K562 (cell line): ENCODE measurements around the gene ITGB5. TPM values are rescaled to one million over a fixed set of nuclear protein-coding genes. Genes with fewer than 3 reads are reported as not detected.

Experiments used
- ATAC-seq: fragments of 200-7000 bp; cut with Tn5 transposase; 3 replicates; pipeline ENCODE4 v1.9.1; 2020; ENCODE audit warnings: moderate library complexity
- BruUV-seq: library from RNA; stranded (reverse); fragments of 400-500 nt; replicated peaks from 2 replicates; lab custom pipeline; 2021; lab: Mats Ljungman, UMichigan
- CTCF ChIA-PET: fragments of 300-600 bp; formaldehyde crosslinking; extraction: SDS; loops from one replicate; lab custom pipeline; 2021; ENCODE audit warnings: low intra/inter-chr PET ratio; lab: Yijun Ruan, JAX
- POLR2A ChIA-PET: fragments of 300-600, 350-650 bp; sonication (Branson Sonifier 250); formaldehyde crosslinking; extraction: SDS; loops from one replicate; lab custom pipeline; 2021; ENCODE audit warnings: antibody characterized with exemption, inconsistent platforms; lab: Yijun Ruan, JAX
- DNase-seq, 4 experiments: peaks; one replicate each; pipeline versions ENCODE4 v3.0.0 to v3.0.0-alpha.2; 2011 to 2018; ENCODE audit warnings: low spot score in 3 of 4, mixed read lengths in 3 of 4; ENCODE audit errors: extremely low read depth in 1 of 4
- FAIRE-seq: peaks from 2 replicates; lab custom pipeline; 2011; peaks lifted over from hg19 to GRCh38; lab: Jason Lieb, UNC
- H2AFZ ChIP-seq: 2 replicates; pipeline ENCODE4 v1.6.0; 2011; ENCODE audit warnings: low read depth, low read length, control low read depth, inconsistent platforms
- H3K27ac ChIP-seq: fragments of 200-600 bp; 3 replicates; pipeline ENCODE4 v1.8.0; 2011; ENCODE audit warnings: low read depth, mild to moderate bottlenecking, control low read depth, inconsistent platforms, low read length, moderate library complexity, mixed read lengths; ENCODE audit errors: extremely low read depth
- H3K27me3 ChIP-seq, 2 experiments: fragments of 300-600 bp in 1 of 2; 2 replicates in 1 of 2; 3 replicates in 1 of 2; pipeline versions ENCODE4 v1.6.0 to v1.8.0; 2011; ENCODE audit warnings: inconsistent platforms in 2 of 2, low read length in 2 of 2, mild to moderate bottlenecking in 1 of 2, mixed read lengths in 1 of 2, moderate library complexity in 1 of 2; ENCODE audit not compliant: control insufficient read depth in 2 of 2, insufficient read depth in 2 of 2
- H3K36me3 ChIP-seq: fragments of 300-600 bp; 3 replicates; pipeline ENCODE4 v1.8.0; 2011; ENCODE audit warnings: mild to moderate bottlenecking, low read length, inconsistent platforms; ENCODE audit not compliant: control insufficient read depth, insufficient read depth
- H3K4me1 ChIP-seq, 2 experiments: fragments of 200-600 bp in 1 of 2; replicated peaks in 1 of 2; 2 replicates in 1 of 2; 3 replicates in 1 of 2; pipeline versions ENCODE4 v1.5.1 to v1.8.0; 2011; ENCODE audit warnings: inconsistent platforms in 2 of 2, low read length in 2 of 2, mild to moderate bottlenecking in 1 of 2, mixed read lengths in 1 of 2, moderate library complexity in 1 of 2; ENCODE audit not compliant: control insufficient read depth in 2 of 2, insufficient read depth in 2 of 2
- H3K4me2 ChIP-seq: 2 replicates; pipeline ENCODE4 v1.6.1; 2011; ENCODE audit warnings: low read length, control low read depth, inconsistent platforms, mixed read lengths; ENCODE audit not compliant: insufficient read depth
- H3K4me3 ChIP-seq: fragments of 200-600 bp; sonication (generic), shearing (Covaris generic); 2 replicates; pipeline ENCODE4 v1.5.1; 2016; ENCODE audit warnings: control low read depth, inconsistent platforms
- H3K79me2 ChIP-seq: fragments of 200-600 bp; 3 replicates; pipeline ENCODE4 v1.8.0; 2011; ENCODE audit warnings: low read length, inconsistent platforms; ENCODE audit not compliant: control insufficient read depth, insufficient read depth
- H3K9ac ChIP-seq, 2 experiments: 2 replicates each; pipeline versions ENCODE4 v1.6.0 to v1.6.1; 2011; ENCODE audit warnings: low read depth in 2 of 2, low read length in 2 of 2, control low read depth in 1 of 2, inconsistent platforms in 1 of 2, mild to moderate bottlenecking in 1 of 2, mixed read lengths in 1 of 2; ENCODE audit not compliant: insufficient read depth in 1 of 2
- H3K9me1 ChIP-seq: one replicate; pipeline ENCODE4 v1.6.0; 2011; ENCODE audit warnings: inconsistent platforms, mild to moderate bottlenecking, low read length, moderate library complexity; ENCODE audit not compliant: control insufficient read depth, insufficient read depth
- H3K9me3 ChIP-seq: replicated peaks from 2 replicates; pipeline ENCODE4 v1.5.1; 2011; ENCODE audit warnings: low read depth, low read length, inconsistent platforms; ENCODE audit not compliant: control insufficient read depth, insufficient read depth
- H4K20me1 ChIP-seq: replicated peaks from 2 replicates; pipeline ENCODE4 v1.6.1; 2011; ENCODE audit warnings: low read length, inconsistent platforms, mixed read lengths; ENCODE audit not compliant: control insufficient read depth, insufficient read depth
- ELF2 ChIP-seq: fragments of 250-450 bp; sonication (Bioruptor Pico); IDR thresholded peaks from 2 replicates; pipeline ENCODE4 v1.5.0; 2021; ENCODE audit warnings: mild to moderate bottlenecking
- EZH2 ChIP-seq: IDR thresholded peaks from 2 replicates; pipeline ENCODE4 v1.6.1; 2012; ENCODE audit warnings: low read depth, mild to moderate bottlenecking, inconsistent platforms, low read length, borderline replicate concordance
- GABPB2 ChIP-seq: fragments of 250-450 bp; sonication (Bioruptor Pico); conservative IDR thresholded peaks from 2 replicates; pipeline ENCODE4 v1.5.1; 2021; ENCODE audit warnings: mild to moderate bottlenecking
- IFI16 ChIP-seq: fragments of 250-450 bp; sonication (Bioruptor Pico); IDR thresholded peaks from 2 replicates; pipeline ENCODE4 v2.1.2; 2022; ENCODE audit warnings: mild to moderate bottlenecking, inconsistent platforms
- MTA1 ChIP-seq: fragments of 450-650 bp; IDR thresholded peaks from 2 replicates; pipeline ENCODE4 v1.6.1; 2017; ENCODE audit warnings: borderline replicate concordance
- MYC ChIP-seq, 2 experiments: fragments of 250-450 bp in 1 of 2; sonication (Bioruptor Pico) in 1 of 2; IDR thresholded peaks; 2 replicates each; pipeline versions ENCODE4 v1.5.1 to v1.6.1; 2012 to 2021; ENCODE audit warnings: low read depth in 2 of 2, borderline replicate concordance in 1 of 2, improper control_type of control experiment in 1 of 2, low read length in 1 of 2, mild to moderate bottlenecking in 1 of 2, moderate library complexity in 1 of 2
- PTBP1 ChIP-seq: fragments of 200-400 bp; formaldehyde crosslinking; IDR thresholded peaks from 2 replicates; pipeline ENCODE4 v1.6.1; 2017; ENCODE audit warnings: low read depth, low read length
- RBM25 ChIP-seq: fragments of 200-400 bp; formaldehyde crosslinking; IDR thresholded peaks from 2 replicates; pipeline ENCODE4 v1.6.1; 2018; ENCODE audit warnings: low read length, low read depth, moderate library complexity; ENCODE audit not compliant: severe bottlenecking
- SETDB1 ChIP-seq: IDR thresholded peaks from one replicate; pipeline ENCODE4 v1.6.1; 2012; ENCODE audit warnings: low read length, control low read depth, inconsistent platforms
- TAF7 ChIP-seq: fragments of 450-650 bp; IDR thresholded peaks from 2 replicates; pipeline ENCODE4 v1.6.1; 2016; ENCODE audit warnings: missing genetic modification characterization, missing compliant biosample characterization
- TEAD1 ChIP-seq, 2 experiments: fragments of 450-650 bp in 1 of 2; sonication (generic) in 1 of 2; formaldehyde crosslinking; IDR thresholded peaks; 2 replicates each; pipeline versions ENCODE4 v1.4.0 to v1.8.0; 2020 to 2022; ENCODE audit warnings: mild to moderate bottlenecking in 2 of 2, missing genetic modification reagents in 1 of 2
- TRIM24 ChIP-seq, 2 experiments: fragments of 450-650 bp; IDR thresholded peaks; 2 replicates each; pipeline ENCODE4 v1.6.1; 2016
- ZZZ3 ChIP-seq: fragments of 450-650 bp; IDR thresholded peaks from 2 replicates; pipeline ENCODE4 v1.6.1; 2016; ENCODE audit warnings: antibody characterized with exemption, mild to moderate bottlenecking, moderate library complexity
- WGBS: fragments of 100-300 bp; shearing (Covaris generic); methylation state at CpG from one replicate; pipeline ENCODE4 v1.1.6; 2016; ENCODE audit warnings: low coverage, mixed read lengths; ENCODE audit not compliant: insufficient coverage; ENCODE audit errors: missing lambda C conversion rate; 5-methylcytosine and 5-hydroxymethylcytosine counted together
- in situ Hi-C: fragments of 300-500 bp; cut with MboI; formaldehyde crosslinking; loops from 4 replicates; pipeline ENCODE4 v1.15.0; 2018; ENCODE audit warnings: inconsistent platforms, mixed read lengths
- intact Hi-C: fragments of 100-400 bp; cut with micrococcal nuclease; formaldehyde crosslinking; loops from 2 replicates; pipeline ENCODE4 v1.14.2; 2022
- polyA plus RNA-seq, 8 experiments: library from polyadenylated mRNA; depleted of rRNA in 4 of 8; stranded (reverse) in 5 of 8; unstranded in 3 of 8; fragments of >200 nt; fragmentation: Nextera tagmentation in 2 of 8; fragmentation: Illumina TruSeq in 1 of 8; extraction: Ambion mirVana in 2 of 8; extraction: Trizol in 1 of 8; gene quantifications; 2 replicates each; pipeline versions ENCODE4 v1.2.1 to v1.2.3, GENCODE V29; 2011 to 2014; ENCODE audit warnings: inconsistent platforms in 1 of 8, missing spikeins in 1 of 8
- total RNA-seq, 7 experiments: library from RNA; depleted of rRNA in 6 of 7; stranded (reverse); fragments of >200 nt in 6 of 7; fragmentation: Illumina TruSeq in 2 of 7; extraction: Trizol in 2 of 7; gene quantifications; 2 replicates each; pipeline versions ENCODE4 v1.2.1 to v1.2.3, GENCODE V29; 2011 to 2021; ENCODE audit warnings: low replicate concordance in 1 of 7
- TF ChIP-seq, protein P1 (sequence below): IDR thresholded peaks from 2 replicates; pipeline ENCODE4 v1.6.1; 2014; ENCODE audit warnings: antibody characterized with exemption

ITGB5 gene
- total and polyA plus RNA-seq, 9 of the 15 experiments (the other 6 are each of a cell fraction or from before 2014, with no cell fraction given): 1.7 to 46.8 (median 9.9) TPM

DNA sequence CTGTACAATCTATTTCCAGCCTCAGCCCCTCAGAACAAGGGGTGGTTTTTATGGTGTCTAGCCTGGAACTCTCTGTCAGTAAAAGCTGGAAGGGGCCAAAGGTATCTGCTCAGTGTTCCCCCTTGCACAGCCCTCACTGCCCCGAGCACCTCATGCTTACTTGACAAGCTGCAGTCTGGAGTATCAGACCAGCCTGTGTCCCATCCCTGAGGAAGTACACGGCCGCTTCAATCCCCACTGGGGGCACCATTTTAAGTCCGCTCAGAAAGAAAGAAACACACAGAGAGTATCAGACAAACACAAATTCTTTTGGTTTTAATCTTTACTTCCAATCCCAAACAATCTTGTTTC is 124.5 kb downstream of the ITGB5 start:
- Histone ChIP-seq H3K27me3 (no peaks in the 10 kb centered on the region), H3K27ac (no peak overlapping the region), H3K4me2 (no peak overlapping the region), H3K4me1 (no peaks in the 10 kb centered on the region; a peak in 1 of 5 replicates), H3K79me2 (no peaks in the 10 kb centered on the region)
- FAIRE-seq (no peak), ATAC-seq (no peak), DNase-seq (no peak)
- intact Hi-C loops: loop anchor here (10.0 kb wide), 2 partner anchors 222 to 402 kb away; no protein-coding TSS in a partner anchor
- BruUV-seq: no TSS peak
- in situ Hi-C loops: loop anchor here (5.0 to 10.0 kb wide), 2 partner anchors 140 to 822 kb away; no protein-coding TSS in a partner anchor
- CTCF ChIA-PET: interaction anchor here (2.1 kb wide), 1 partner anchor 139 kb away, joined by 6 read pairs; no protein-coding TSS in a partner anchor
- TF ChIP-seq MTA1 (no peak), TEAD1 (CRISPR knock-in tag; IDR thresholded peaks at IDR 0.05) (no peak)
- TF ChIP-seq, all 486 proteins: peak for 0
- Histone ChIP-seq H3K9ac (no peak overlapping the region), H3K36me3 (no peaks in the 10 kb centered on the region; the same call in 2 of the 3 replicates), H4K20me1 (no peaks in the 10 kb centered on the region), H2AFZ (no peak overlapping the region), H3K4me3 (no peak overlapping the region), H3K9me1 (no peaks in the 10 kb centered on the region), H3K9me3 (no peaks in the 10 kb centered on the region)
- WGBS: no CpG with 5 or more reads among the region's 4 CpGs
- POLR2A ChIA-PET: interaction anchor here (0.6 kb wide), 1 partner anchor 211 kb away, joined by 4 read pairs; no protein-coding TSS in a partner anchor

DNA sequence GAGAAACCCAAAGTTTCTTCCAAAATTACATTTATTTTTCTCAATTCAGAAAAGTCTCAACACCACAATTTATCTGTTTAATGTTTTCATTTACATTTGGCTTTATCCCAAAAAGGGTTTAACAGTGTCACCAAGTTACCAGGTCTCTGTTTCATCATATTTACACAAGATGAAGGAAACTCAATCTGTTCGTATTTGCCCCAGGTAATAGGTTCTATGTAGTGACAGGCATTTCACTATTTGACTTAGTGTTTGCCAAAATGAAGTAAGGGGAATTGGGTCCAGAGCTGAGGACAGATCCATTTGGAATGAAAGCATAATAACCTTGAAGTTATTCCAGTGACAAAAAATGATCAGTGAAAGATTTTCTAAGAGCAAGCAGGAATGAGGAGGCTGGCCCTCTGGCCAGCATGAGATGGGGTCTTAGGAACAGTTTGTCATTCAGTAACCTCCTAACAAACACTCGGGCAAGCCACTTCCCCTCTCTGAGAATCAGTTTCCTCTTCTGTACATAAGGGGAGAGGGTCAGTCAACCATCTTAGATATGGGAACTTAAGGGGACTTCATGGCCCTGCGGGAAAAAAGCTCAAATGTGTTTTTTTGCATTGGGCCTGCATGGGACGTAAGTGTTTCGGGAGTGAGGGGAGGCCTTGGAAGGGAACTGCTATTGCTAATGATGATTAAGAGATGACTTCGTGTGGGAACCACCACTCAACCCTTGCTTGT is 125.1 kb downstream of the ITGB5 start:
- H3K27ac ChIP-seq: no peak overlapping the region
- ChIA-PET CTCF (interaction anchor here (0.6 to 2.1 kb wide), 4 partner anchors 139 to 824 kb away, joined by 4 to 25 read pairs (median 6); no protein-coding TSS in a partner anchor), POLR2A (interaction anchor here (0.6 to 0.7 kb wide), 2 partner anchors 212 to 237 kb away, joined by 3 to 4 read pairs; no protein-coding TSS in a partner anchor)
- DNase-seq: no peak
- no peak overlapping the region for H3K9ac ChIP-seq
- H3K9me1 ChIP-seq: no peaks in the 10 kb centered on the region
- WGBS: 53% methylated on average over 5 of the region's 6 CpGs
- in situ Hi-C loops (loop anchor here (5.0 to 10.0 kb wide), 2 partner anchors 140 to 823 kb away; no protein-coding TSS in a partner anchor), intact Hi-C loops (loop anchor here (1.0 to 10.0 kb wide), 4 partner anchors 139 to 823 kb away; no protein-coding TSS in a partner anchor)
- no peaks in the 10 kb centered on the region for H3K9me3 ChIP-seq
- no peak overlapping the region for H2AFZ ChIP-seq
- no peak overlapping the region for H3K4me2 ChIP-seq
- H3K79me2 ChIP-seq: no peaks in the 10 kb centered on the region
- FAIRE-seq: no peak
- H3K4me3 ChIP-seq: no peak overlapping the region
- no peaks in the 10 kb centered on the region for H4K20me1 ChIP-seq
- no peaks in the 10 kb centered on the region; a peak in 1 of 5 replicates for H3K4me1 ChIP-seq
- ATAC-seq: no peak
- H3K36me3 ChIP-seq: no peaks in the 10 kb centered on the region; the same call in 2 of the 3 replicates
- TF ChIP-seq TAF7 (tag): no peak
- TF ChIP-seq EZH2: no peak
- TF ChIP-seq PTBP1: no peak
- no peak for TF ChIP-seq ELF2 (CRISPR knock-in tag)
- no peak for TF ChIP-seq SETDB1
- TF ChIP-seq TRIM24 (IDR thresholded peaks at IDR 0.05): no peak
- TF ChIP-seq ZZZ3: no peak
- TF ChIP-seq IFI16: no peak
- no peak for TF ChIP-seq MYC (IDR thresholded peaks at IDR 0.05; ENCODE audit: low read depth, low read length)
- TF ChIP-seq MYC (CRISPR knock-in tag; IDR thresholded peaks at IDR 0.05; ENCODE audit: borderline replicate concordance, low read depth): no peak
- TF ChIP-seq, protein P1, sequence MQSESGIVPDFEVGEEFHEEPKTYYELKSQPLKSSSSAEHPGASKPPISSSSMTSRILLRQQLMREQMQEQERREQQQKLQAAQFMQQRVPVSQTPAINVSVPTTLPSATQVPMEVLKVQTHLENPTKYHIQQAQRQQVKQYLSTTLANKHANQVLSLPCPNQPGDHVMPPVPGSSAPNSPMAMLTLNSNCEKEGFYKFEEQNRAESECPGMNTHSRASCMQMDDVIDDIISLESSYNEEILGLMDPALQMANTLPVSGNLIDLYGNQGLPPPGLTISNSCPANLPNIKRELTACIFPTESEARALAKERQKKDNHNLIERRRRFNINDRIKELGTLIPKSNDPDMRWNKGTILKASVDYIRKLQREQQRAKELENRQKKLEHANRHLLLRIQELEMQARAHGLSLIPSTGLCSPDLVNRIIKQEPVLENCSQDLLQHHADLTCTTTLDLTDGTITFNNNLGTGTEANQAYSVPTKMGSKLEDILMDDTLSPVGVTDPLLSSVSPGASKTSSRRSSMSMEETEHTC: no peak
- TF ChIP-seq GABPB2: no peak
- no peak for TF ChIP-seq RBM25
- no peaks in the 10 kb centered on the region for H3K27me3 ChIP-seq
- no TSS peak for BruUV-seq
